ENCODE data around the gene C1QC.

C1QC gene

GRCh38 chr1:22660716-22661241, 17.3 kb downstream of the C1QC start:
- peaks cover 13% of the 10 kb centered on the region for H3K27me3 ChIP-seq (ENCODE audit: low read depth, low read length)
- no peaks in the 10 kb centered on the region for H3K79me2 ChIP-seq (ENCODE audit: low read length)
- no peak overlapping the region for H2AFZ ChIP-seq (ENCODE audit: low read depth, low read length)
- H3K9me3 ChIP-seq (ENCODE audit: insufficient read depth, low read length), result no peaks in the 10 kb centered on the region
- no peaks in the 10 kb centered on the region for H3K4me1 ChIP-seq (ENCODE audit: low read length)
- no peak overlapping the region for H3K27ac ChIP-seq (ENCODE audit: low read length)
- no peaks in the 10 kb centered on the region for H4K20me1 ChIP-seq (ENCODE audit: insufficient read depth, low read length)
- H3K36me3 ChIP-seq (replicated peaks; ENCODE audit: low read depth, low read length), result no peaks in the 10 kb centered on the region
- TF ChIP-seq EZH2phosphoT487 (IDR thresholded peaks at IDR 0.05; ENCODE audit: low read depth) (no peak), CTCF (IDR thresholded peaks at IDR 0.05; ENCODE audit: low read depth, low read length) (no peak)
- H3K4me3 ChIP-seq (ENCODE audit: low read length), result no peak overlapping the region
- no peak overlapping the region for H3K9ac ChIP-seq (ENCODE audit: low read length)
- no peak overlapping the region for H3K4me2 ChIP-seq (ENCODE audit: low read length)

GRCh38 chr1:22661880-22662279, 18.4 kb downstream of the C1QC start:
- no peaks in the 10 kb centered on the region for H3K4me1 ChIP-seq (ENCODE audit: low read length)
- no peaks in the 10 kb centered on the region for H3K79me2 ChIP-seq (ENCODE audit: low read length)
- H3K27me3 ChIP-seq (ENCODE audit: low read depth, low read length), result peaks cover 5% of the 10 kb centered on the region; the same call in 1 of the 2 replicates
- H3K36me3 ChIP-seq (replicated peaks; ENCODE audit: low read depth, low read length), result no peaks in the 10 kb centered on the region
- no peaks in the 10 kb centered on the region for H4K20me1 ChIP-seq (ENCODE audit: insufficient read depth, low read length)
- no peak overlapping the region for H3K27ac ChIP-seq (ENCODE audit: low read length)
- H3K4me3 ChIP-seq (ENCODE audit: low read length), result no peak overlapping the region
- TF ChIP-seq EZH2phosphoT487 (IDR thresholded peaks at IDR 0.05; ENCODE audit: low read depth) (no peak), CTCF (IDR thresholded peaks at IDR 0.05; ENCODE audit: low read depth, low read length) (no peak)
- H3K9me3 ChIP-seq (ENCODE audit: insufficient read depth, low read length), result no peaks in the 10 kb centered on the region
- no peak overlapping the region for H3K9ac ChIP-seq (ENCODE audit: low read length)
- no peak overlapping the region for H3K4me2 ChIP-seq (ENCODE audit: low read length)
- H2AFZ ChIP-seq (ENCODE audit: low read depth, low read length), result no peak overlapping the region

- Histone ChIP-seq H3K36me3 (replicated peaks; ENCODE audit: low read depth, low read length) (no peaks in the 10 kb centered on the region), H3K9me3 (ENCODE audit: insufficient read depth, low read length) (no peaks in the 10 kb centered on the region), H3K4me3 (ENCODE audit: low read length) (no peak overlapping the region), H2AFZ (ENCODE audit: low read depth, low read length) (no peak overlapping the region), H3K79me2 (ENCODE audit: low read length) (no peaks in the 10 kb centered on the region), H4K20me1 (ENCODE audit: insufficient read depth, low read length) (no peaks in the 10 kb centered on the region), H3K27ac (ENCODE audit: low read length) (no peak overlapping the region), H3K27me3 (ENCODE audit: low read depth, low read length) (peaks cover 5% of the 10 kb centered on the region; the same call in 1 of the 2 replicates), H3K4me2 (ENCODE audit: low read length) (no peak overlapping the region), H3K4me1 (ENCODE audit: low read length) (no peaks in the 10 kb centered on the region), H3K9ac (ENCODE audit: low read length) (no peak overlapping the region)
- TF ChIP-seq EZH2phosphoT487 (IDR thresholded peaks at IDR 0.05; ENCODE audit: low read depth) (no peak), CTCF (IDR thresholded peaks at IDR 0.05; ENCODE audit: low read depth, low read length) (no peak)
Observed at GRCh38 chr1:22662318-22662717, 18.9 kb downstream of the C1QC start.

GRCh38 chr1:22662986-22663408, 19.6 kb downstream of the C1QC start:
- H4K20me1 ChIP-seq (ENCODE audit: insufficient read depth, low read length), result no peaks in the 10 kb centered on the region
- H3K36me3 ChIP-seq (replicated peaks; ENCODE audit: low read depth, low read length), result no peaks in the 10 kb centered on the region
- H3K27me3 ChIP-seq (ENCODE audit: low read depth, low read length), result peaks cover 11% of the 10 kb centered on the region; the same call in 1 of the 2 replicates
- H3K4me2 ChIP-seq (ENCODE audit: low read length), result no peak overlapping the region
- H3K9ac ChIP-seq (ENCODE audit: low read length), result no peak overlapping the region
- no peak for TF ChIP-seq EZH2phosphoT487 (IDR thresholded peaks at IDR 0.05; ENCODE audit: low read depth)
- no peak for TF ChIP-seq CTCF (IDR thresholded peaks at IDR 0.05; ENCODE audit: low read depth, low read length)
- H2AFZ ChIP-seq (ENCODE audit: low read depth, low read length), result no peak overlapping the region
- H3K4me3 ChIP-seq (ENCODE audit: low read length), result no peak overlapping the region
- H3K79me2 ChIP-seq (ENCODE audit: low read length), result no peaks in the 10 kb centered on the region
- no peaks in the 10 kb centered on the region for H3K4me1 ChIP-seq (ENCODE audit: low read length)
- no peak overlapping the region for H3K27ac ChIP-seq (ENCODE audit: low read length)
- H3K9me3 ChIP-seq (ENCODE audit: insufficient read depth, low read length), result no peaks in the 10 kb centered on the region
